ENCODE results near the gene FRMD4A.

- no peak for TF ChIP-seq CTCF (IDR thresholded peaks at IDR 0.05)
- no peak for TF ChIP-seq POLR2A (IDR thresholded peaks at IDR 0.05)
These were observed 377.4 kb downstream of the FRMD4A start for GRCh38 chr10:13953371-13953770.
